H1 (cell line): ENCODE data around the gene MMEL1. TPM values are rescaled to one million over a fixed set of nuclear protein-coding genes. Genes with fewer than 3 reads are reported as not detected.

ENCODE experiments used
- CTCF ChIA-PET: fragments of 300-600 bp; sonication (Branson Sonifier 250); formaldehyde crosslinking; loops from one replicate; lab custom pipeline; 2021; ENCODE audit not compliant: partially characterized antibody; lab: Charles Lee
- POLR2A ChIA-PET: fragments of 300-600 bp; sonication (Branson Sonifier 250); formaldehyde crosslinking; loops from one replicate; lab custom pipeline; 2021; ENCODE audit warnings: inconsistent platforms; ENCODE audit not compliant: partially characterized antibody; lab: Charles Lee
- DNase-seq, 2 experiments: peaks; one replicate each; pipeline versions ENCODE4 v3.0.0 to v3.0.0-alpha.2; 2010 to 2022; ENCODE audit warnings: low spot score in 2 of 2, low read depth in 1 of 2, mixed read lengths in 1 of 2
- FAIRE-seq: peaks from 2 replicates; lab custom pipeline; 2011; peaks lifted over from hg19 to GRCh38; lab: Jason Lieb, UNC
- H2AFZ ChIP-seq: 2 replicates; pipeline ENCODE4 v1.8.1; 2012; ENCODE audit warnings: low read length, inconsistent platforms
- H2AK5ac ChIP-seq: 2 replicates; pipeline ENCODE4 v1.6.1; 2013; ENCODE audit warnings: low read depth, low read length
- H2BK120ac ChIP-seq: replicated peaks from 2 replicates; pipeline ENCODE3; 2013; ENCODE audit warnings: low read depth, low read length, inconsistent platforms
- H2BK12ac ChIP-seq: 2 replicates; pipeline ENCODE4 v1.6.1; 2013; ENCODE audit warnings: low read depth, low read length
- H2BK15ac ChIP-seq: 2 replicates; pipeline ENCODE4 v1.6.1; 2013; ENCODE audit warnings: low read length
- H2BK20ac ChIP-seq: 2 replicates; pipeline ENCODE4 v1.6.1; 2013; ENCODE audit warnings: low read length
- H2BK5ac ChIP-seq: 2 replicates; pipeline ENCODE4 v1.6.1; 2013; ENCODE audit warnings: low read depth, low read length
- H3K14ac ChIP-seq: 2 replicates; pipeline ENCODE4 v1.6.1; 2013; ENCODE audit warnings: inconsistent platforms; ENCODE audit not compliant: insufficient read length
- H3K18ac ChIP-seq: 2 replicates; pipeline ENCODE4 v1.6.1; 2013; ENCODE audit warnings: low read length; ENCODE audit errors: extremely low read depth
- H3K23ac ChIP-seq: 2 replicates; pipeline ENCODE4 v1.6.1; 2013; ENCODE audit warnings: inconsistent platforms; ENCODE audit not compliant: insufficient read length
- H3K23me2 ChIP-seq: 2 replicates; pipeline ENCODE4 v1.6.1; 2013; ENCODE audit warnings: low read depth, low read length
- H3K27ac ChIP-seq: 2 replicates; pipeline ENCODE4 v1.6.1; 2011; ENCODE audit warnings: low read depth, low read length, inconsistent platforms
- H3K27me3 ChIP-seq, 4 experiments: replicated peaks in 1 of 4; 1 replicate in 1 of 4; 2 replicates in 3 of 4; pipeline versions ENCODE4 v1.6.1 to v1.8.1; 2011 to 2013; ENCODE audit warnings: low read length in 3 of 4, mild to moderate bottlenecking in 3 of 4, inconsistent platforms in 2 of 4, mixed read lengths in 2 of 4, moderate library complexity in 1 of 4; ENCODE audit not compliant: control insufficient read depth in 3 of 4, insufficient read depth in 3 of 4; ENCODE audit errors: extremely low read depth in 1 of 4
- H3K36me3 ChIP-seq, 4 experiments: 2 replicates each; pipeline versions ENCODE4 v1.6.1 to v1.8.1; 2011 to 2013; ENCODE audit warnings: mild to moderate bottlenecking in 4 of 4, low read length in 3 of 4, moderate library complexity in 2 of 4, control low read depth in 1 of 4, inconsistent platforms in 1 of 4; ENCODE audit not compliant: insufficient read depth in 4 of 4, control insufficient read depth in 2 of 4
- H3K4ac ChIP-seq: replicated peaks from 2 replicates; pipeline ENCODE3; 2013; ENCODE audit warnings: low read length, low read depth, mixed read lengths, inconsistent platforms; ENCODE audit not compliant: insufficient read length
- H3K4me1 ChIP-seq, 4 experiments: replicated peaks in 1 of 4; 1 replicate in 1 of 4; 2 replicates in 3 of 4; pipeline versions ENCODE4 v1.6.1 to v1.8.1; 2011 to 2013; ENCODE audit warnings: low read length in 3 of 4, inconsistent platforms in 2 of 4, mixed read lengths in 1 of 4; ENCODE audit not compliant: insufficient read depth in 4 of 4, control insufficient read depth in 3 of 4
- H3K4me2 ChIP-seq, 2 experiments: 2 replicates each; pipeline versions ENCODE4 v1.6.1 to v1.8.1; 2011 to 2013; ENCODE audit warnings: low read depth in 2 of 2, low read length in 2 of 2, control low read depth in 1 of 2, inconsistent platforms in 1 of 2, mild to moderate bottlenecking in 1 of 2; ENCODE audit not compliant: insufficient read depth in 1 of 2
- H3K4me3 ChIP-seq, 4 experiments: fragments of 200-600, 300-600 bp in 1 of 4; sonication (generic), shearing (Covaris generic), sonication (Bioruptor Twin) in 1 of 4; 2 replicates each; pipeline versions ENCODE4 v1.5.1 to v1.8.1; 2011 to 2016; ENCODE audit warnings: low read length in 4 of 4, low read depth in 3 of 4, control low read depth in 2 of 4, inconsistent platforms in 2 of 4, mild to moderate bottlenecking in 2 of 4, mixed read lengths in 1 of 4, moderate library complexity in 1 of 4; ENCODE audit not compliant: insufficient read depth in 2 of 4; ENCODE audit errors: extremely low read depth in 1 of 4
- H3K56ac ChIP-seq: replicated peaks from 2 replicates; pipeline ENCODE3; 2013; ENCODE audit warnings: low read depth, mild to moderate bottlenecking, mixed read lengths, low read length, inconsistent platforms; ENCODE audit not compliant: insufficient read length
- H3K79me1 ChIP-seq: 2 replicates; pipeline ENCODE4 v1.6.1; 2013; ENCODE audit warnings: low read depth, low read length, control low read depth
- H3K79me2 ChIP-seq, 2 experiments: 2 replicates each; pipeline versions ENCODE4 v1.6.1 to v1.8.1; 2012 to 2013; ENCODE audit warnings: low read length in 2 of 2, mild to moderate bottlenecking in 2 of 2, inconsistent platforms in 1 of 2; ENCODE audit not compliant: insufficient read depth in 2 of 2, control insufficient read depth in 1 of 2
- H3K9ac ChIP-seq, 4 experiments: replicated peaks in 1 of 4; 1 replicate in 1 of 4; 2 replicates in 3 of 4; pipeline versions ENCODE4 v1.6.1 to v1.8.1; 2011 to 2013; ENCODE audit warnings: low read depth in 3 of 4, low read length in 3 of 4, control low read depth in 2 of 4, mild to moderate bottlenecking in 2 of 4, moderate library complexity in 2 of 4, inconsistent platforms in 1 of 4; ENCODE audit errors: extremely low read depth in 1 of 4
- H3K9me3 ChIP-seq, 2 experiments: 2 replicates each; pipeline versions ENCODE4 v1.6.1 to v1.8.1; 2012 to 2013; ENCODE audit warnings: mild to moderate bottlenecking in 2 of 2, moderate library complexity in 2 of 2, control low read depth in 1 of 2, inconsistent platforms in 1 of 2, low read depth in 1 of 2, low read length in 1 of 2, mixed read lengths in 1 of 2; ENCODE audit not compliant: insufficient read depth in 2 of 2
- H4K20me1 ChIP-seq, 2 experiments: replicated peaks in 1 of 2; 2 replicates each; pipeline versions ENCODE3 to v1.8.1; 2011 to 2013; ENCODE audit warnings: inconsistent platforms in 2 of 2, low read length in 2 of 2, mild to moderate bottlenecking in 1 of 2; ENCODE audit not compliant: insufficient read depth in 2 of 2, control insufficient read depth in 1 of 2
- H4K5ac ChIP-seq: 2 replicates; pipeline ENCODE4 v1.6.1; 2013; ENCODE audit warnings: low read length, low read depth, mixed read lengths, inconsistent platforms; ENCODE audit not compliant: insufficient read length
- H4K8ac ChIP-seq: 2 replicates; pipeline ENCODE4 v1.8.0; 2013; ENCODE audit warnings: mild to moderate bottlenecking, moderate library complexity, low read length, inconsistent platforms; ENCODE audit not compliant: insufficient read depth; ENCODE audit errors: extremely low read depth
- H4K91ac ChIP-seq: replicated peaks from 2 replicates; pipeline ENCODE3; 2013; ENCODE audit warnings: low read length, mixed read lengths, inconsistent platforms; ENCODE audit not compliant: insufficient read length
- CBX5 ChIP-seq: fragments of 300-800, 300-1000 bp; sonication (generic); IDR thresholded peaks from 2 replicates; pipeline ENCODE4 v1.7.1; 2016; ENCODE audit warnings: antibody characterized with exemption, low read length, low read depth
- CEBPB ChIP-seq: IDR thresholded peaks from 2 replicates; pipeline ENCODE4 v1.6.1; 2012; ENCODE audit warnings: low read depth, low read length
- EP300 ChIP-seq, 2 experiments: IDR thresholded peaks; 1 replicate in 1 of 2; 2 replicates in 1 of 2; pipeline ENCODE4 v1.6.1; 2011 to 2012; ENCODE audit warnings: low read depth in 2 of 2, low read length in 2 of 2, mild to moderate bottlenecking in 2 of 2, borderline replicate concordance in 1 of 2, inconsistent platforms in 1 of 2, moderate library complexity in 1 of 2
- EZH2 ChIP-seq: fragments of 200-600 bp; sonication (generic); IDR thresholded peaks from 2 replicates; pipeline ENCODE4 v1.7.1; 2012; ENCODE audit warnings: low read depth, mild to moderate bottlenecking, moderate library complexity, low read length, inconsistent platforms; ENCODE audit not compliant: severe bottlenecking
- FOSL1 ChIP-seq: IDR thresholded peaks from 2 replicates; pipeline ENCODE4 v1.6.1; 2011; ENCODE audit warnings: mild to moderate bottlenecking, low read depth, low read length, moderate library complexity; ENCODE audit not compliant: insufficient read depth
- GABPA ChIP-seq: IDR thresholded peaks from 2 replicates; pipeline ENCODE4 v1.6.1; 2011; ENCODE audit warnings: mild to moderate bottlenecking, low read length, moderate library complexity, borderline replicate concordance; ENCODE audit not compliant: insufficient read depth
- HDAC6 ChIP-seq: IDR thresholded peaks from one replicate; pipeline ENCODE4 v1.7.1; 2012; ENCODE audit warnings: low read depth, mild to moderate bottlenecking, inconsistent platforms, low read length, moderate library complexity
- JUN ChIP-seq: IDR thresholded peaks from 2 replicates; pipeline ENCODE4 v1.6.1; 2011; ENCODE audit warnings: low read depth, mild to moderate bottlenecking, improper control_type of control experiment, low read length
- MAX ChIP-seq: IDR thresholded peaks from 2 replicates; pipeline ENCODE4 v1.6.1; 2012; ENCODE audit warnings: inconsistent platforms
- NANOG ChIP-seq: IDR thresholded peaks from 2 replicates; pipeline ENCODE4 v1.6.1; 2011; ENCODE audit warnings: low read length, low read depth, mild to moderate bottlenecking, inconsistent platforms; ENCODE audit not compliant: insufficient read depth, poor library complexity, severe bottlenecking
- SP4 ChIP-seq: IDR thresholded peaks from 2 replicates; pipeline ENCODE4 v1.6.1; 2012; ENCODE audit warnings: low read length, inconsistent platforms
- TCF12 ChIP-seq: IDR thresholded peaks from 2 replicates; pipeline ENCODE4 v1.6.1; 2011; ENCODE audit warnings: low read depth, mild to moderate bottlenecking, low read length
- whole genome bisulfite sequencing, 2 experiments: shearing (Covaris generic) in 1 of 2; methylation state at CpG; one replicate each; pipeline versions ENCODE4 v1.1.6 to v1.1.7; 2013 to 2015; ENCODE audit warnings: low lambda C conversion rate in 2 of 2, mixed read lengths in 2 of 2, inconsistent platforms in 1 of 2, low coverage in 1 of 2, missing lambda C conversion rate in 1 of 2; ENCODE audit not compliant: insufficient replicate concordance in 2 of 2, insufficient coverage in 1 of 2, insufficient read length in 1 of 2; ENCODE audit errors: extremely low coverage in 1 of 2, missing lambda C conversion rate in 1 of 2; 5-methylcytosine and 5-hydroxymethylcytosine counted together
- polyA plus RNA-seq, 7 experiments: library from polyadenylated mRNA; depleted of rRNA in 3 of 7; stranded (reverse) in 5 of 7; unstranded in 2 of 7; fragments of >200 nt in 5 of 7; fragments of 200-250 nt in 2 of 7; gene quantifications; 1 replicate in 5 of 7; 2 replicates in 1 of 7; 4 replicates in 1 of 7; pipeline versions ENCODE4 v1.2.1 to v1.2.3, GENCODE V29; 2011 to 2013; ENCODE audit warnings: missing spikeins in 2 of 7, mixed read lengths in 2 of 7
- total RNA-seq: library from RNA; stranded (reverse); fragmentation: NEBNext Ultra II Directional; extraction: Animal tissue kit (Norgen Biotek cat#: 25700); gene quantifications from 2 replicates; pipeline ENCODE4 v1.2.1, GENCODE V29; 2021

MMEL1 gene
- total and polyA plus RNA-seq, 2 of the 8 experiments (the other 6 are each of a cell fraction or from before 2014, with no cell fraction given) = 0.91 to 1.7 TPM

- H4K91ac ChIP-seq = no peak overlapping the region
- no peak overlapping the region for H3K4me2 ChIP-seq
- no peak overlapping the region for H3K18ac ChIP-seq
- H3K27ac ChIP-seq = no peak overlapping the region
- H3K36me3 ChIP-seq = no peaks in the 10 kb centered on the region
- no peak overlapping the region for H2BK15ac ChIP-seq
- no peak overlapping the region for H2BK120ac ChIP-seq
- H3K27me3 ChIP-seq = no peaks in the 10 kb centered on the region
- H3K79me1 ChIP-seq = no peaks in the 10 kb centered on the region
- H3K4me1 ChIP-seq = no peaks in the 10 kb centered on the region
- no peak overlapping the region for H2AK5ac ChIP-seq
- H2BK20ac ChIP-seq = no peak overlapping the region
- H3K4me3 ChIP-seq = no peak overlapping the region
- no peak overlapping the region for H4K8ac ChIP-seq
- H4K5ac ChIP-seq = no peak overlapping the region
- no peaks in the 10 kb centered on the region for H4K20me1 ChIP-seq
- H3K9me3 ChIP-seq = no peaks in the 10 kb centered on the region
- H3K23ac ChIP-seq = no peak overlapping the region
- no peak overlapping the region for H3K56ac ChIP-seq
- no peaks in the 10 kb centered on the region for H3K79me2 ChIP-seq
- no peaks in the 10 kb centered on the region for H3K23me2 ChIP-seq
- H2BK12ac ChIP-seq = no peak overlapping the region
- no peak overlapping the region for H3K14ac ChIP-seq
- H2AFZ ChIP-seq = no peak overlapping the region
- 84% methylated on average over 18 of the region's 18 CpGs; no CpG with 5 or more reads in 1 of the 2 experiments for WGBS, 2 experiments
- ChIA-PET CTCF (no interaction called here), POLR2A (no interaction called here)
- H3K4ac ChIP-seq = no peak overlapping the region
- DNase-seq (no peak), FAIRE-seq (no peak)
- H2BK5ac ChIP-seq = no peak overlapping the region
- H3K9ac ChIP-seq = no peak overlapping the region
- TF ChIP-seq JUN = no peak
- TF ChIP-seq FOSL1 = no peak
- TF ChIP-seq CEBPB = no peak
- no peak for TF ChIP-seq CBX5
- TF ChIP-seq EZH2 = no peak
- no peak for TF ChIP-seq SP4
- TF ChIP-seq GABPA = no peak
- TF ChIP-seq TCF12 = no peak
- TF ChIP-seq EP300 (IDR thresholded peaks at IDR 0.05; ENCODE audit: borderline replicate concordance in 1 of 2, low read depth in 2 of 2, low read length in 2 of 2) = no peak
- no peak for TF ChIP-seq HDAC6
- no peak for TF ChIP-seq NANOG
- TF ChIP-seq MAX = no peak
Observed at GRCh38 chr1:2601721-2602303, 31.0 kb downstream of the MMEL1 start.
